ENCODE measurements around the gene JCAD.

JCAD gene

DNA sequence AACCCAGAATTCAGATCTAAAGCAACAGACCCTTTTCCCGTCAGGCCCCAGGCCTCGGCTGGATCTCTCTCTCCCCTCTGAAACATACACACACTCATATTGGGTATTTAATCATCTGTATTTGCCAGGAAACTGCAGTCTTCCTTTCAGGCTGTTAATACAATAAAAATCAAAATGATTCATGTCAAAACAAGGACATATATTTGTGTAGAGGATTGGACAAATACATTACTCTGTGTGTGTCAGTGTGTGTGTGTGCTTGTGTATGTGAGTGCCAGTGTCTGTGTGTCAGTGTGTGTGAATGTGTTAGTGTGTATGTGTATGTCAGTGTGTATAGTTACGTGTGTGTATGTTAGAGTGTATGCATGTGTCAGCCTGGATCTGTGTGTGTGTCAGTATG lies 90.8 kb downstream of the JCAD start:
- H3K27me3 ChIP-seq (ENCODE audit: insufficient read depth, poor library complexity, severe bottlenecking): no peaks in the 10 kb centered on the region
- no peak for TF ChIP-seq POLR2AphosphoS5 (IDR thresholded peaks at IDR 0.05; ENCODE audit: low read depth)
- TF ChIP-seq REST (IDR thresholded peaks at IDR 0.05; ENCODE audit: insufficient replicate concordance, low read depth): no peak
- TF ChIP-seq GABPA (IDR thresholded peaks at IDR 0.05; ENCODE audit: low read depth): no peak
- TF ChIP-seq, protein P1, sequence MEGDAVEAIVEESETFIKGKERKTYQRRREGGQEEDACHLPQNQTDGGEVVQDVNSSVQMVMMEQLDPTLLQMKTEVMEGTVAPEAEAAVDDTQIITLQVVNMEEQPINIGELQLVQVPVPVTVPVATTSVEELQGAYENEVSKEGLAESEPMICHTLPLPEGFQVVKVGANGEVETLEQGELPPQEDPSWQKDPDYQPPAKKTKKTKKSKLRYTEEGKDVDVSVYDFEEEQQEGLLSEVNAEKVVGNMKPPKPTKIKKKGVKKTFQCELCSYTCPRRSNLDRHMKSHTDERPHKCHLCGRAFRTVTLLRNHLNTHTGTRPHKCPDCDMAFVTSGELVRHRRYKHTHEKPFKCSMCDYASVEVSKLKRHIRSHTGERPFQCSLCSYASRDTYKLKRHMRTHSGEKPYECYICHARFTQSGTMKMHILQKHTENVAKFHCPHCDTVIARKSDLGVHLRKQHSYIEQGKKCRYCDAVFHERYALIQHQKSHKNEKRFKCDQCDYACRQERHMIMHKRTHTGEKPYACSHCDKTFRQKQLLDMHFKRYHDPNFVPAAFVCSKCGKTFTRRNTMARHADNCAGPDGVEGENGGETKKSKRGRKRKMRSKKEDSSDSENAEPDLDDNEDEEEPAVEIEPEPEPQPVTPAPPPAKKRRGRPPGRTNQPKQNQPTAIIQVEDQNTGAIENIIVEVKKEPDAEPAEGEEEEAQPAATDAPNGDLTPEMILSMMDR (IDR thresholded peaks at IDR 0.05; ENCODE audit: insufficient read depth, low read length): no peak
- no peak for TF ChIP-seq SPI1 (IDR thresholded peaks at IDR 0.05; ENCODE audit: borderline replicate concordance, low read depth)
- no peak for DNase-seq (ENCODE audit: low read depth in 1 of 2, low spot score in 1 of 2)
- H3K27ac ChIP-seq (replicated peaks): no peak overlapping the region
- H3K4me3 ChIP-seq (replicated peaks; ENCODE audit: insufficient read depth, low read length): no peak overlapping the region

DNA sequence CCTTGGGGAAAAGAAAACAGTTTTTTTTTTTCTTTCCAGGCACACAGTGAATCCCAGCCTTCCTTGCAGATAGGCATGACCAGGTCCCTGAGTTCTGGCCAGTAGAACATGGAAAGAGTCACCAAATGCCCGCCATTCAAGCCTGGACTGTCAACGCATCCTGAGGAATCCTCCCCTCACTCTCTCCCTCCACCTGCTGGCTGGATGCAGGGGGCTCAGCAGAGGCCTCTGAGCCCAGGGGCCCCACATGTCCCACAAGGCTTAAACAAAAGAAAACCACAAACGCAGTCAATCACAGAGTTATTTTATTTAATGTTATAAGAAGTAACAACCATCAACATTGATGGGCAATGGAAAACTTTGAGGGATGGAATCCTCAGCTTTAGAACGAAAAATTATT lies 93.1 kb downstream of the JCAD start:
- Histone ChIP-seq H3K27me3 (ENCODE audit: insufficient read depth, poor library complexity, severe bottlenecking) (no peaks in the 10 kb centered on the region), H3K4me3 (replicated peaks; ENCODE audit: insufficient read depth, low read length) (no peak overlapping the region), H3K27ac (replicated peaks) (no peak overlapping the region)
- TF ChIP-seq GABPA (IDR thresholded peaks at IDR 0.05; ENCODE audit: low read depth) (no peak), SPI1 (IDR thresholded peaks at IDR 0.05; ENCODE audit: borderline replicate concordance, low read depth) (no peak), POLR2AphosphoS5 (IDR thresholded peaks at IDR 0.05; ENCODE audit: low read depth) (no peak), REST (IDR thresholded peaks at IDR 0.05; ENCODE audit: insufficient replicate concordance, low read depth) (no peak)
- TF ChIP-seq, protein P1 (IDR thresholded peaks at IDR 0.05; ENCODE audit: insufficient read depth, low read length): no peak
- no peak for DNase-seq (ENCODE audit: low read depth in 1 of 2, low spot score in 1 of 2)
